Psoas muscle (tissue), 8 donors: ENCODE measurements around the gene SIPA1L3. TPM values are rescaled to one million over a fixed set of nuclear protein-coding genes. Genes with fewer than 3 reads are reported as not detected.
"Not testable (repeated sequence)": the region's sequence is repeated elsewhere in the genome, so short reads cannot be mapped to it uniquely, and the experiment has no call there.

Experiments
- ATAC-seq, 4 donors: fragments of 200-7000 bp; cut with Tn5 transposase; one replicate each; pipeline ENCODE4 v1.9.1; 2020; ENCODE audit warnings: moderate library complexity in 3 of 4, mild to moderate bottlenecking in 2 of 4
- DNase-seq, 2 donors: peaks; one replicate each; pipeline ENCODE4 v3.0.0-alpha.2; 2020
- H3K27ac ChIP-seq: fragments of 200-600 bp; one replicate; pipeline ENCODE4 v1.8.0; 2022
- H3K27me3 ChIP-seq, 3 donors: fragments of 200-600 bp in 1 of 3; one replicate each; pipeline versions ENCODE4 v1.6.1 to v1.8.0; 2013 to 2022; ENCODE audit warnings: low read length in 2 of 3, mild to moderate bottlenecking in 2 of 3, moderate library complexity in 1 of 3; ENCODE audit not compliant: insufficient read depth in 3 of 3
- H3K36me3 ChIP-seq, 2 donors: fragments of 200-600 bp in 1 of 2; one replicate each; pipeline versions ENCODE4 v1.6.1 to v1.8.0; 2013 to 2022; ENCODE audit warnings: low read depth in 1 of 2, mild to moderate bottlenecking in 1 of 2, moderate library complexity in 1 of 2; ENCODE audit not compliant: insufficient read depth in 1 of 2
- H3K4me1 ChIP-seq: fragments of 200-600 bp; one replicate; pipeline ENCODE4 v1.8.0; 2022
- H3K4me3 ChIP-seq: fragments of 200-600 bp; one replicate; pipeline ENCODE4 v1.8.0; 2022; ENCODE audit warnings: mild to moderate bottlenecking
- H3K9me3 ChIP-seq: fragments of 200-600 bp; one replicate; pipeline ENCODE4 v1.8.0; 2022
- CTCF ChIP-seq: fragments of 200-600 bp; IDR thresholded peaks from one replicate; pipeline ENCODE4 v1.8.0; 2022; ENCODE audit warnings: antibody characterized with exemption
- WGBS, 3 donors: extraction: QIAGEN DNeasy Blood & Tissue Kit; methylation state at CpG; one replicate each; pipeline versions ENCODE4 v1.1.6 to v1.1.7; 2013; 5-methylcytosine and 5-hydroxymethylcytosine counted together
- intact Hi-C, 2 donors: fragments of 100-400 bp; cut with DNase I; formaldehyde crosslinking; loops; one replicate each; pipeline versions ENCODE4 v1.11.0 to v1.14.2; 2022
- polyA plus RNA-seq, 3 donors: library from polyadenylated mRNA; stranded (reverse); fragments of 200-250 nt; gene quantifications; one replicate each; pipeline ENCODE4 v1.2.3, GENCODE V29; 2013
- total RNA-seq, 4 donors: library from RNA; stranded (reverse); fragmentation: NEBNext Ultra II Directional in 2 of 4; extraction: Animal tissue kit (Norgen Biotek cat#: 25700) in 2 of 4; gene quantifications; one replicate each; pipeline versions ENCODE4 v1.2.1 to v1.2.4, GENCODE V29; 2021 to 2023
- donor health status: healthy with polysubstance abuse.
- donor health status: DM: no; HTN: no; CAD: no; lungs with moderate emphysema.
- donor health status: Bipolar disorder and iron deficiency.
- donor health status: healthy.
- donor health status: DM: yes; HTN: yes; CAD: no.
- donor health status: DM: no; HTN: no; CAD: no.
- donor health status: DM: no; HTN: no; CAD: no.
- donor health status: DM: yes; HTN: yes; CAD: no.

Gene SIPA1L3
- total and polyA plus RNA-seq, 7 donors: 2.9 to 28.2 (median 8.3) TPM

- H3K27me3 ChIP-seq: peaks cover 0 to 84% (median 20%) of the 10 kb centered on the region in 3 donors
- no peak for TF ChIP-seq CTCF
- 1% methylated on average over 54 to 76 of the region's 80 CpGs for WGBS, 3 donors
- H3K4me3 ChIP-seq: peak overlapping the region; percentile 9
- ATAC-seq: no peak
- DNase-seq: no peak
- H3K36me3 ChIP-seq: no peaks in the 10 kb centered on the region
- intact Hi-C loops: loop anchor here (5.0 to 10.0 kb wide), 2 partner anchors 84 to 86 kb away; no protein-coding TSS in a partner anchor
- no peak overlapping the region for H3K27ac ChIP-seq
- no peaks in the 10 kb centered on the region for H3K9me3 ChIP-seq
- peaks cover 4% of the 10 kb centered on the region for H3K4me1 ChIP-seq
Observed at GRCh38 chr19:38228491-38229439, 321.8 kb downstream of the SIPA1L3 start.

- no peak for TF ChIP-seq CTCF
- intact Hi-C loops: loop anchor here (5.0 to 10.0 kb wide), 3 partner anchors 85 to 325 kb away; partner anchors contain the start of genes SIPA1L3 (in 1 of the 2) and WDR87 (in 1 of the 2)
- H3K4me3 ChIP-seq: no peak overlapping the region
- DNase-seq (peak; percentile 43 to 69), ATAC-seq (peak; percentile 58 to 85 (median 74))
- peaks cover 0 to 75% (median 17%) of the 10 kb centered on the region in 3 donors for H3K27me3 ChIP-seq
- H3K27ac ChIP-seq: no peak overlapping the region
- H3K4me1 ChIP-seq: peaks cover 4% of the 10 kb centered on the region
- 0 to 1% (median 1%) methylated on average over 21 to 54 of the region's 54 CpGs for WGBS, 3 donors
- no peaks in the 10 kb centered on the region for H3K9me3 ChIP-seq
- H3K36me3 ChIP-seq: no peaks in the 10 kb centered on the region
Observed at GRCh38 chr19:38229585-38230073, 322.6 kb downstream of the SIPA1L3 start.

- intact Hi-C loops: loop anchor here in 1 of 2 donors (10.0 kb wide), 1 partner anchor 326 kb away; the partner anchor contains the start of genes SIPA1L3 and WDR87
- not testable (repeated sequence) for H3K9me3 ChIP-seq, H3K4me3 ChIP-seq, ATAC-seq, DNase-seq, H3K36me3 ChIP-seq, H3K4me1 ChIP-seq, H3K27ac ChIP-seq
- peaks cover 0 to 65% (median 17%) of the 10 kb centered on the region in 3 donors for H3K27me3 ChIP-seq
- 68 to 76% (median 68%) methylated on average over 2 to 3 of the region's 3 CpGs for WGBS, 3 donors
Observed at GRCh38 chr19:38230506-38231133, 323.6 kb downstream of the SIPA1L3 start.

- Histone ChIP-seq H3K9me3 (no peaks in the 10 kb centered on the region), H3K4me3 (no peak overlapping the region), H3K27me3 (peaks cover 0 to 56% (median 15%) of the 10 kb centered on the region in 3 donors), H3K4me1 (peaks cover 4% of the 10 kb centered on the region), H3K36me3 (no peaks in the 10 kb centered on the region), H3K27ac (no peak overlapping the region)
- no peak for ATAC-seq
- WGBS, 3 donors: 90 to 91% (median 90%) methylated on average over 7 of the region's 7 CpGs
- DNase-seq: no peak
- intact Hi-C loops: loop anchor here in 1 of 2 donors (10.0 kb wide), 1 partner anchor 327 kb away; the partner anchor contains the start of genes SIPA1L3 and WDR87
- TF ChIP-seq CTCF: no peak
Observed at GRCh38 chr19:38231918-38232317, 324.9 kb downstream of the SIPA1L3 start.
